ENCODE data around the gene PHF5A.
A peak's percentile ranks its signal among the peaks of the same experiment; 100 is the strongest.

The PHF5A gene, protein sequence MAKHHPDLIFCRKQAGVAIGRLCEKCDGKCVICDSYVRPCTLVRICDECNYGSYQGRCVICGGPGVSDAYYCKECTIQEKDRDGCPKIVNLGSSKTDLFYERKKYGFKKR

DNA sequence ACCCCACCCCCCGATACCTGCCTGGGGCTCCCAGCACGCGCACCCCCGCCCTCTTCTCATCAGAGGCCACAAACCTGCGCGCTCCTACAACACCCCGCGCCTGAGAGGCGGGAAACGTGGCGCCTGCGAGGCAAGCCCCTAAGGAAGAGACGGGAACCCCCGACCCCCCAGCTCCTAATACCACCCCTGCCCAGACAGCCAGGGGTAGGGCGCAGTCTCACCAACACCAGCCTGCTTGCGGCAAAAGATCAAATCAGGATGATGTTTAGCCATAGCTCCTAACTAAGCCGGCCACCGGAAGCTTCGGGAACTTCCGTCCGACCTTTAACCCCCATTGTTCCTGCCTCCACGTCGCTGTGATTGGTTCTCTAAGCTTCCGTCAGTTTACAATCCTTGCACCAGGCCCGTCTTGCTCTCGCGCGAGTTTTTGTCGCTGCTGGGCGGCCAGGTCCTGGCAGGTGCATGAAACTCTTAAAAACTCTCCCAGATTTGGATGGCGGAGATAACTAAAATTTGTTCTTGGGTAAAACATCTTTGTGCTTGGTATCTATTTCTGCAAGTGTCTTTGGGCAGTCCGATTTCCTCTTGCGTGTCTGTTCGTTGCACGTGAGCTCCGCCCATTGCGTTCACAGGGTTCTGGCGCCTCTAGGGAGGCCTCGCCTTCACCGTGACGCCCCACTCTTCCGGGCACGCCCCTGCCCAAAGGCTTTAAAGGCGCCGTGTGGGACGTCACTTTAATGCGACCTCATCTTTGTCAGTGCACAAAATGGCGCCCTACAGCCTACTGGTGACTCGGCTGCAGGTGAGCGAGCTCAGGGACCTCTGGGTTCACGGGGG, at the start of gene PHF5A, which contains the start of gene ACO2:
Gene PHF5A, minus strand, starts transcription at position 312 of the 837 bp plus-strand sequence. Its CDS starts 39 bp downstream, at position 273.
Gene ACO2, plus strand, starts transcription at position 737 of the 837 bp plus-strand sequence. Its CDS starts 30 bp downstream, at position 767.
- DNase-seq = peak; percentile 98

DNA sequence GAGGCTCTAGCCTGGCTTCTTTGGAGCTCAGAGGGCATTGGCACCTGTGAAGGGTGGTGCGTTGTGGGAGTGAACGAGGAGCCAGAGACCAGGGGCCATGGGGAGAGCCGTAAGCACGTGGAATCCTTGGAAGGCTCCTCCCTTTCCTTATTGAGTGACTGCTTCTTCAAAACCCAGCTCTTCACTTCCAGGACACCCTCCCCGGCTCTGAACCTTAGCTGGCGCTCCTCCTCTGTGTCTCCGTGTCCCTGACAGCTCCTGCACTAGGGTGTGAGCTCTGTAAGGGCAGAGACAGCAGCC, 49.5 kb upstream of the PHF5A start:
- DNase-seq = no peak

DNA sequence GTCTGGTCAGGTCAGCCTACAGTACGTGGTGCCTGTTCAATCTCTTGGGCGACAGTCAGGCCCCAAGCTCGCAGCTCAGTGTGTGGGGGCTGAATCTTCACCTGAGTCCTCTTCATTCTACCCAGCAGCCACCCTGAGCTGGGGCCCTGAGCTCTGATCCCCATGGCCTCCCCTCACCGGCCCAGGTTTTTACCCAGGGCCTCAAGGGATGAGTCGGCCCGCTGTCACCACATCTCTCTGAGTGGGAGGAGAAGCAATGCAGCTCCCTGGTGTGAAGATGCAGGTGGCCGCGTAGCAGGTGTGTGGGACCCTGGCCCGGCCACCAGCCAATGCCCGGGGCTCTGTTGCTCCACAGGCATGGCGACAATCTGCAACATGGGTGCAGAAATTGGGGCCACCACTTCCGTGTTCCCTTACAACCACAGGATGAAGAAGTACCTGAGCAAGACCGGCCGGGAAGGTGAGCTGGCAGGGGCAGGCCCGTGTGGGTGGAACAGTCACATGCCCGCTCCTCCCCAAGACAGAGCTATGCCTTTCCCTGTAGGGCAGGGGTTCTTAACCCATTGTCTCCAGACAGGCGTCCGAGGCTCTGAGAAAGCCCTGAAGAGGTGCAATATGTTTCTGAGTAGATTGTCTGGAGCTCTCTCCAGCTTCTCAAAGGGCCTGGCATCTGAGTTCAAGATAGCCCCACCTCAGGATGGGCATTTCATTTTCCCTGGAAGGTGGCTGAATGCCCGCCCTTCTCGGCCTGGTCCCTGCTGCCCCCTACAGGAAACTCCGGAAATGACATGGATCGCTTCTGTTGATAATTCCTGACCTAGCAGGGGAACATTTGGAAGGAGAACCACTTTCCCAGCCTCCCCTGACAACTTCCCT, 48.9 kb upstream of the PHF5A start:
- DNase-seq = no peak

DNA sequence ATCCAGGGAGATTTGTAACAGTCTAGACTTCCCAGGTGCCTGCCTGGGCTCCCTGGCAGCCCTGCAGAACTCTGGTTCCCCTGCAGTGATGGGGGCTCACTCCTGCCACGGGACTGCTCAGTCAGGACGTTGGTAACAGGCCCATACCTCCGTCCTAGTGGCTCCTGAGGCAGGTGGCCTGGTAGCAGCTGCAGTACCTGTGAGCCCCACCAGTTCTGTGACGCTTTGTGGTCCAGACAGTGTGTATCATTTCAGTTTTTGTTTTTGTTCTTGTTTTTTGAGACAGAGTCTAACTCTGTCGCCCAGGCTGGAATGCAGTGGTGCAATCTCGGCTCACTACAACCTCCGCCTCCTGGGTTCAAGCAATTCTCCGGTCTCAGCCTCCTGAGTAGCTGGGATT, 48.0 kb upstream of the PHF5A start:
- no peak for DNase-seq

DNA sequence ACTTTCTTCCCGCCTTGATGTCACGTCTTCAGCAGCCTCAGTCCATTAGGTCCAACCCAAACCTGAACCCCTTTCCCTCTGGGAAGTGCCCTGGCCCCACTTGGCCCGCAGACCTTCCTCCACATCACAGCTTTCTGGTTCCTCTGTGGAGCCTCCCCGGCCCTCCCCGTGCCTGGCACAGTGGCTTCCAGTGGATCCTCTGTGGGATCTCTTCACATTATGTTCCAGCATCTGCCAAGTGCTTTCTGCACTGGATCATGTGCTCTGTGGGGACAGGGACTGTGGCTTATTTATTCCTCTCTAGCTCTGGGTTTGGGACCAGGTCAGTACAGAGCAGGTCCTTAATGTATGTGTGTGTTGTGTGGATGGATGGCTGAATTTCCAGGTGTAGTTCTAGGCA, 44.9 kb upstream of the PHF5A start:
- DNase-seq = no peak

DNA sequence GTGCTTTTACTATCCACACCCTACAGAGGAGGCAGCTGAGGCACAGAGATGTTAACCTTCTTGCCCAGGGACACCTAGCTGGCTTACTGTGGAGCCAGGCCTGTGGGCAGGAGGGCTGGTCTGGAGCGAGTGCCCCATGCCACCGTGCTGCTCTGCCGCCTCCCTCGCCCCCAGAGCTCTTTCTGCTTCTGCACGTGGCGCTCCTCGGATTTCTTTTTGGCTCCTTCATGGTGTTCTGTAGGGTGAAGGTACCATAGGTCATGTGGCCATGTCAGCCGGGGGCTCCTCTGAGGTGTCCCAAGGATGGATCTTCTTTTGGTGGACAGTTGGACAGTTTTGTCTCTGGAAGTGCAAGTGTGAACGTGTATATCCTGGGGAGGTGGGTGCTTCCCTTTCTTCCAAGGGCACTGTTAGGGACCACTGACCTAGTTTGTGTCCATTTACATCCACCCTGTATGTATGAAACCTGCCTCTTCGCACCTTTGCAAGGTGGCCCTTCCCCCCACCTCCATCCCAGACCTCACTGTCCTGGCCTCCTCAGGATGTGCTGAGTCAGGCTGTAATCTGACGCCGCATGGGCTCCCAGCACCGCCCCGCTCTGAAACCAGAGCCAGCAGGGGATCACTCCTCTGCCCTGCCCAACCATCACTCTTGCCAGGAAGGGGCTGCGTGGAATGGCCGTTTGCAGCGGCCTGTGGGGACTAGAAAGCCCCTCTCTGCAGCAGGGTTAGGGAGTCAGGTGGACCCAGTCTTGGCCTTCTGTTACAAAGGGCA, 44.1 kb upstream of the PHF5A start:
- no peak for DNase-seq

DNA sequence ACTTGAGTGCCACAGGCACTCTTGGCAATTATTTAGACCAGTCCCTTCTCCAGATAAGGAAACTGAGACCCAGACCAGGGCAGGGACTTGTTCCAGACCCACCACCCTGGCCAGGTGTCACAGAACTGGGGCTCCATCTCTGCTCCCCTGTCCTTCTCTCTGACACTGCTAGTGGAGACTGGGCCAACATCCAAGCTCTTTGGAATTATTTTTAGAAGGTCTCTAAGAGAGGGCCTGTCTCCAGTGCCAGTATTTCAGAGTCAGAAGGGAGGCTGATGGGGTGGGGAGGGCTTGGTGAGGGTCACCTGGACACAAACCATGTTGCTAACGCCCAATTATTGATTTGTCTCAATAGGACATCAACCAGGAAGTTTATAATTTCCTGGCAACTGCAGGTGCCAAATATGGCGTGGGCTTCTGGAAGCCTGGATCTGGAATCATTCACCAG, 43.1 kb upstream of the PHF5A start:
- no peak for DNase-seq

DNA sequence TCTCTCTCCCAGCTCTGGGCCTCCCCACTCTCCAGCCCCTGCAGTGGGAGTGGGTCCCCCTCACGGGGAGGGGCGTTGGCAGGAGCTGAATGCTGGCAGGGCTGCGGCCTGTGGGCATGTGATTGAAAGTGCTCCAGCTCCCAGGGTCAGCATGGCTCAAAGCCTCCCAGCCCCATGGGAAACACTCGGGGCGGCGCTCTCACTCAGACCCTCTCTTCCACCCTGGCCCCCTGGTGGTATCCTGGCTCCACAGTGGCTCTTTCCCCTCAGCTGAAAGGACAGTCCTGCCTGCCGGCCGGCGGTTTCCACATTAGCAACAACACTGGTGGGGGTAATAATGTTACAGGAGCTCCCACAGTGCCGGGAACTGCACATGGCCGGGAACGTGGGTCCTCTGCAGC, 40.3 kb upstream of the PHF5A start:
- no peak for DNase-seq

DNA sequence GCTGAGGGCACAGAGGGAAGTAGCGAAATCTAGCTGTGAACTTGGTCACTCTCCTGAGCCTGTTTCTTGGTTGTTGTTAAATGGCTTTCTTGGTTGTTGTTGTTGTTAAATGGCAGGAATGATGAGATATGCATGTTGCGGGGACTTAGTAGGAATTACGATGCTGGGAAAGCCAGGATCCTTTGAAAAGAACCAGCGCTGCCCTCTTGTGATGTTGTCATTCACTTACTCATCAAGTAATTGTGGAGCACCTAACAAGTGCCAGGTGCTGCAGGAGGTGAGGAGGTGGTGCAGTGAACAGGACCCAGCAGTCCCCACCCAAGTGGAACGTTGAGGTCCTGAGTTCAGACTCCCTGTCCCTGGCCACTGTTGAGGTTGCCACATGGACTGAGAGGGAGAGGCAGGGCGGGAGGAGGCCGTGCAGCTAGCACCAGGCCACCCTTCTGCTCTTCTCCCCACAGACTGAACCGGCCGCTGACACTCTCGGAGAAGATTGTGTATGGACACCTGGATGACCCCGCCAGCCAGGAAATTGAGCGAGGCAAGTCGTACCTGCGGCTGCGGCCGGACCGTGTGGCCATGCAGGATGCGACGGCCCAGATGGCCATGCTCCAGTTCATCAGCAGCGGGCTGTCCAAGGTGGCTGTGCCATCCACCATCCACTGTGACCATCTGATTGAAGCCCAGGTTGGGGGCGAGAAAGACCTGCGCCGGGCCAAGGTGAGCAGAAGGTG, 39.0 kb upstream of the PHF5A start:
- DNase-seq = no peak

DNA sequence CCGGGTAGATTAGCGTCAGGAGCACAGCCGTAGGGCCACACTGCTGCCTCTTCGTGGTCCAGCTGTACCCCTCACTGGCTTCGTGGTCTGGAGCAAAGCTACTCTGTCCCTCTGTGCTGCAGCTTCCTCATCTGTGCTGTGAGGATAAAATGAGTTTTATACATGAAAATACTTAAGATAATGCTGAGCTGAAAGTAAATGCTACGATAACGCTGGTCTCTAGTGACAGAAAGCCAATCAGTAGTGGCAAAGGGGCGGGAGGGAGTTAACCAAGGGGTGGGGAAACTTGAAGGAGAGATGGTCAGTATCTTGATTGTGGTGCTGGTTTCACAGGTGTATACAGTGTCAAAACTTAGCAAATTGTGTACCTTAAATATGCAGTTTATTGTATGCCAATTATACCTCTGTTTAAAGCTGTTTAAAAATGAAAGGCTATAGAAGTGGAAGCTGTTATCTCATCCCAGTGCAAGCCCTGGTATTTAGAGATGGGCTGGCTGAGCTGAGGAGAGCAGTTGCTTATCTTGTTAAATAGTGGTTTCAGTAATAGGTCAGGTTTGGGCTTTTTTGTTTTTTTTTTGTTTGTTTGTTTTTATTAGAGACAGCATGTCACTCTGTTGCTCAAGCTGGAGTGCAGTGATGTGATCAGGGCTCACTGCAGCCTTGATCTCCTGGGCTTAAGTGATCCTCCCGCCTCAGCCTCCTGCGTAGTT, 37.2 kb upstream of the PHF5A start:
- DNase-seq = no peak

DNA sequence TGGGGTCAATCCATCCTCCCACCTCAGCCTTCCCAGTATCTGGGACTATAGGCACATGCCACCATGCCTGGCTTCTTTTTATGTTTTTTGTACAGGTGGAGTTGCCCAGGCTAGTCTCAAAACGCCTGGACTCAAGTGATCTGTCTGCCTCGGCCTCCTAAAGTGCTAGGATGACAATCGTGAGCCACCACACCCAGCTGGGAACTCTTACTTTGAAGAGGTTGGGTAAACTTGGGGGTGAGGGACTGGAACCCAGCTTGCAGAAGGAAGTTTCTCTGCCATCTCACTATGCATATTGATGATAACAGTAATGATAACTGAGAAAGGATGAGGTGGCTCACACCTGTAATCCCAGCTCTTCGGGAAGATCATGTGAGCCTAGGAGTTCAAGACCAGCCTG, 36.3 kb upstream of the PHF5A start:
- DNase-seq = no peak

DNA sequence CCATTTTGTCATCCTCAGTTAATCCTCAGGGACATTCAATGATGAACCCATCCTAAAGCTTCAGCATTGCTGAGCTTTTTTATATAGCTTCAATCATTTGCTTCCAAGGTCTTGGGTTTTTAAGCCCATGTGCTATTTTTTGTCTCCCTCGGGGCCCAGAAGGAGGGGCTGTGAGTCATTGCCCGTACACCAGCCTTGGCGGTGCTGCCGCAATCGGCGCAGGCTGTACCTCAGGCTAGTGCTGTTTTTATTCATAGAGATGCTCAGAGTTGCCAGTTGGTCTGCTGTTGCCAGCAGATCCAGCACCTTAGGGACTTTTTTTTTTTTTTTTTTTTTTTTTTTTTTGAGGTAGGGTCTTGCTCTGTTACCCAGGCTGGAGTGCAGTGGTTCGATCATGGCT, 35.9 kb upstream of the PHF5A start:
- no peak for DNase-seq

DNA sequence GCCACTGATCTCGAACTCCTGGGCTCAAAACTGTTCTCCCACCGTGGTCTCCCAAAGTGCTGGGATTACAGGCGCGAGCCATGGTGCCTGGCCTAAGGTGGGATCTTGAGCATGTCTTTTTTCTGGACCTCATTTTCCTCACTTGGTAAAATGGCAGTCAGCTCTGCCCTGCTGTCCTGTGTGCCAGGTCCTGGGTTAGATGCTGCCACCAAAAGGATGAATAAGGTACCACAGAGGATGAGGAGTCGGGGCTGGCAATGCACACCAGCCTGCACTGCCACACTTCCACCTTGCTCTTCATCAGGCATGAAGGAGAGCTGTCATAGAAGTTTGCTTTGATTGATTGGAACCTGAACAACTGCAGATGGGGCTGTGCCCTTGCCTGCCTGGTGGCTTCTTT, 32.7 kb upstream of the PHF5A start:
- peak; percentile 31 for DNase-seq

DNA sequence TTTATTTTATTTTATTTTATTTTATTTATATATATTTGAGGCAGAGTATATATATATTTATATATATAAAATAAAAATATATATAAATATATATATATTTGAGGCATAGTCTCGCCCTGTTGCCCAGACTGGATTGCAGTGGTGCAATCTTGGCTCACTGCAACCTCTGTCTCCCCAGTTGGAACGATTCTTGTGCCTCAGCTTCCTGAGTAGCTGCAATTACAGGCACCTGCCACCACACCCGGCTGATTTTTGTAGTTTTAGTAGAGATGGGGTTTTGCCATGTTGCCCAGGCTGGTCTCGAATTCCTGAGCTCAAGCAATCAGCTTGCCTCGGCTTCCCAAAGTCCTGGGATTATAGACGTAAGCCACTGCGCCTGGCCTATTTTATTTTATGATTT, 31.8 kb upstream of the PHF5A start:
- DNase-seq = no peak

DNA sequence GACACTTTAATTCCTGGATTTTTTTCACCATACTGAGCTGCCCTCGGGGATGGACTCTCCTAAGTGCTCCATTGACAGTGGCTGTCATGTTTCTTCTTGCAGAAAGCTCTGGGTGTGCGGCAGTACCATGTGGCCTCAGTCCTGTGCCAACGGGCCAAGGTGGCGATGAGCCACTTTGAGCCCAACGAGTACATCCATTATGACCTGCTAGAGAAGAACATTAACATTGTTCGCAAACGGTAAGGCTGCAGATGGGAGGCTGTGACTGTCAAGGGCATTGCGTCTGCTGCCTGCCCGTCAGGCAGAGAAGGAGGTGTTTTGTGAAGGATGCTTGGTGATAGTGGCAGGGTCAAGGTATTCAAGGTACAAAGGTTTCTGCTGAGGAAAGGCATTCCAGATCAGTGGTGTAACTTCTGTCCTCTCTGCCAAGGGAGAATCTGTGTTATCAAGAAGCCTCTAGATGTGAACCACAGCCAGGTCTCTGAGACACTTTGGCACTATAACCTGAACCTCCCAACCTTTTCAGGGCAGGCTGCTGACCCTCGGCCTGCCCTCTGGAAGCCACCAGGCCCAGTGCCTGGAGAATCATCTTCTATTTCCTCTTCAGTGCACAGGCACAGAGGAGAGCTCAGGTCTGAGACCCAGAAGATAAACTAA, 31.3 kb upstream of the PHF5A start:
- no peak for DNase-seq

DNA sequence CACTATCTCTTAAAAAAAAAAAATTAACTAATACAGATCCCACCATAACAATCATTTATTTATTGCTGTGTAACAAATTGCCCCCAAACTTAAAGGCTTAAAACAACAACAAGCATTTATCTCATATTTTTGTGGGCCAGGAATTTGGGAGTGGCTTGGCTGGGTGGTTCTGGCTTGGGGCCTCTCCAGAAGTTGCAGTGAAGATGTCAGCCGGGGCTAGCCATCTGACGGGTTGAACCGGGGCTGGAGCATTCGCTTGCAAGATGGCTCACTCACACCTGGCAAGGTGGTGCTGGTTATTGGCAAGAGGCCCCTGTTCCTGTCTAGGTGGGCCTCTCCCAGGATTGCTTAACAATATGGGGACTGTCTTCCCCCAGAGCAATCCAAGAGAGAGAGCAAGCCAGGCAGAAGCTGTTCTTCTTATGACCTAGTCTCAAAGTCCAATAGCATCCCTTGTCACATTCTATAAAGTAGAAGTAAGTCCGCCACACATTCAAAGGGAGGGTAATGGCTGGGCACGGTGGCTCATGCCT, 29.9 kb upstream of the PHF5A start:
- no peak for DNase-seq

DNA sequence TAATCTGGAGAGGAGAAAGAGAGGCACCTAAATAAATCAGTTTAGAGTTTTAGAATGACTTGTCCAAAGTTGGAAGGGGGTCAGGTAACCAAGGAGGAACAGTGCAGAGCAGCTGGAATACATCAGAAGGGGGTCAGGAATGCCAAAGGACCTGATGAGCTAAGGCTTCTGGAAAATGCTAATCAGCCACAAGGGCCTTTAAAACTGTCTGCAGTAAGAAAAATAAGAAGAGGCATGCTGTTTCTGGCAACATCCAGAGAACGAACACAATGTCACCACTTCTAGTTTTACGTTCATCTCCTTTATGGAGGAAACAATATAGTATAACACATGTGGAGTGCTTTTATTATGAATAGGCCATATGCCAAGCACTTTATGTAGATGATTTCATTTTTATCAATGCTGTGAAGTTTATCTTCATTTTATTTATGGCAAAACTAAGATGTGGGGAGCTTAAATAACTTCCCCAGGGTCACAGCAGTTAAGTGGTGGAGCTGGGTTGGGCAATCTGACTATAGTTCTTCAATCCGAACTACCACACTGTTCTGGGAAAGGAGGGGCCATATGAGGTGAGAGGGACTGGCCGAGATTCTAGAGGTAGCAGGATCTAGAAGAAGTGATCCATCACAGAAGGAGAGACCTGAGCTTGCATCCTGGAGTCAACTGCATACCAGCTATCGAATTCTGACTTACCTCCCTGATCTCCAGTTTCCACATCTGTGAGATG, 23.0 kb upstream of the PHF5A start:
- DNase-seq = no peak

DNA sequence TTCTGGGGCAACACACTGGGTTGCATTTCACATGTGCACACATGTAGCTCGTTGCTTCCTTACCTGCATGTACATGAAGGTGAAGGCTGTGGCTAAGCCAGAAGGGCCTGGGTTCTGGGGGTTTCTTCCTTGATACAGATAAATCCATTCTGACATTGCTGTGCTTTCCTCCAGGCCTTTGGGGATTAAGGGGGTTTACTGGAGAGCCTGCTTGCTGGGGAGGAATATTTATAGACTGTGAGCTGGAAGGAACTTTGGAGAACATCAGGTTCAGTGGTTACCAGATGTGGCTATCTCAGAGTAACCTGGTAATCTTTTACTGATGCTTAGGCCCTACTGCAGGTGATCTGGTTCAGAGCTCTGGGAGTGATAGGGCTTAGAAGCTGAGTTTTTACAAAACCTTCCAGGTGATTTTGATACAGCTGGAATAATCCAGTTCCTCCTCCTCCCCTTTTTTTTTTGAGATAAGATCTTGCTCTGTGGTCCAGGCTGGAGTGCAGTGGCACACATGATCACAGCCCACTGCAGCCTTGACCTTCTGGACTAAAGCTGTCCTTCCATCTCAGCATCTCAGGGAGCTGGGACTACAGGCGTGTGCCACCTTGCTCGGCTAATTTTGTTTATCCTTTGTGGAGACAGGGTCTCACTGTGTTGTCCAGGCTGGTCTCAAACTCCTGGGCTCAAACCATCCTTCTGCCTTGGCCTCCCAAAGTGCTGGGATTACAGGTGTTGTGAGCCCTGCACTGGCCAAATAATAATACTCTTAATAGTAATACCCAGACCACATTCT, 20.3 kb upstream of the PHF5A start:
- no peak for DNase-seq

DNA sequence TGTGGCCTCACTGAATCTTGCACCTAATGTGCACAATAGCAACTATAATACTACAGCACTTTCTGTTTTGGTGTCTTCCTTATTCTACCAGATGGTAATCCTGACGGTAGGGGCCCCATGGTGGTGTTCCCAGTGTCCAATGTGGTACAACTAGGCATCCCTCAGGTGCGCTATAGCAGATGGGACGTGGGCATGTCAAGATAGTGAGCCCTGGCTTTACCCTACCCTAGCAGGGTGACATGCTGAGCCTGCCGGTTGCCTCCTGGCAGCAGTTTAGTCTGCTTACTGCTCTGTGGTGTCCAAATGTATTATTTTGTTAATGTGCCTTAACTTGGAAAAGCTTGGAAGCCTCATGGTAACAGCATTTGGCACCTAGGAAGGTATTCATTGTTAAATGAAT, 19.6 kb upstream of the PHF5A start:
- no peak for DNase-seq

Measured in activated CD4-positive, alpha-beta T cell treated with anti-CD3 and anti-CD28 coated beads, Interleukin-2, amount 50 U/mL, for 16 hours (primary cell).